Eye (tissue), 1 donor: ENCODE measurements around the gene PLEKHB1.
A peak's percentile ranks its signal among the peaks of the same experiment; 100 is the strongest.

Source experiments
- DNase-seq: peaks from one replicate; pipeline ENCODE4 v3.0.0-alpha.2; 2015

PLEKHB1 gene

DNA sequence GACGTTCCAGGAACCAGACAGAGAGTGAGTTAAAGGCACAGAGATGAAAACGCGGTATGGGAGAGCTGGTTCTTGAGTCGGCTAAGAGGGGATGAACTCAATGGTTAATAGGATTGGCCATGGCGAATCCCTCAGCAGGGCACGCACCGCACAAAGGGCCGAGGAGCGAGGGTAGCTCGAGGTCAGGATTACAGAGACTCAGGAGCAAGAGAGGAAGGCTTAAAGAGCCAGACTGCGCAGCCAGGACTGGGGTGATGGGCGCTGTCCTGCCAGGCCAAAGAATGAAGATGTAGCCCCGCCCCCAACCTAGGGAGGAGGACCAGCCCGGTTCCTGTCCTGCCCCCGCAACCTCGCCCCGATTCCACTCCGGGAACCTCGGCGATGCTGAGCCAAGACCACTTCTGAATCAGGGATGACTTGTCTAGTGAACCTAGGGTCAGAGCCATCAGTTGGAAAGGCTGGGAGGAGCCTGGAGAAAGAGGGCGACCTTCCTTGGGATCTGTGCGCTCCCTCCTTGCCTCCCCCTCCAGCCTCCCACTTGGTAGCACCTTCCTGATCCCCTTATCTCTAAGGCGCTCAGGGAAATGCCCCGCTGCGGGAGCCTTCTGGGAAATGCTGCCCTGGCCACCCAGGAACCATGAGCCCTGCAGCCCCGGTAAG lies at the start of gene PLEKHB1:
PLEKHB1 (plus strand) TSS at position 610 of the 660 bp plus-strand sequence; CDS start at position 638, 28 bp downstream.
- DNase-seq, result peak; percentile 64

DNA sequence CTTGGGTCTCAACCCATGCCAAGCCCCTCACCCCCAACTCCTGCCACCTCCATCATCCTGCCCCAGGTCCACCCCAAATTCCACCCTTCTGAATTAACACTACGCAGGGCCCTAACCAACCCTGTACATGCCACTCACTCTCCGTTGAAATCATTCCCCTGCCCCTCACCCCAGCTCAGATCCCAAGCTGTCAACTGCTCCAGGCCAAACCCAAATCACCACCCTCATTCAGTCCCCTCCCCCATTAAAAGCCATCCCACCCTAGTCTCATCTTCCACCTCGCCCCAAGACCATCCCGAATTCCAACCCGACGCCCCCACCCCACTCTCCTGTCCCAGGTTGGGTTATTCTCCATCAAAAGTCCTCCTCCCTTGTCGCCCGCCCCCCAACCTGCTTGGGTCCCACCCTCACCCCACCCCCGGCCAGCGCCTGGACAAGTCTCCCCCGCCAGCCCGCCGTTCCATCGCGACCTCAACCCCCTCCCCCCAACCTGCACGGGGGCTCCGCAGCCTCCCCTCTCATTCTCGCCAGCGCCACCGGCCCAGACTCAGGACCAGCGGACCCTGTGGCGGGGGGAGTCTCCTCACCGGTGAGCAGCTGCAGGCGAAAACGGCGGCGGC lies 48.9 kb upstream of the PLEKHB1 start:
- peak; percentile 44 for DNase-seq

DNA sequence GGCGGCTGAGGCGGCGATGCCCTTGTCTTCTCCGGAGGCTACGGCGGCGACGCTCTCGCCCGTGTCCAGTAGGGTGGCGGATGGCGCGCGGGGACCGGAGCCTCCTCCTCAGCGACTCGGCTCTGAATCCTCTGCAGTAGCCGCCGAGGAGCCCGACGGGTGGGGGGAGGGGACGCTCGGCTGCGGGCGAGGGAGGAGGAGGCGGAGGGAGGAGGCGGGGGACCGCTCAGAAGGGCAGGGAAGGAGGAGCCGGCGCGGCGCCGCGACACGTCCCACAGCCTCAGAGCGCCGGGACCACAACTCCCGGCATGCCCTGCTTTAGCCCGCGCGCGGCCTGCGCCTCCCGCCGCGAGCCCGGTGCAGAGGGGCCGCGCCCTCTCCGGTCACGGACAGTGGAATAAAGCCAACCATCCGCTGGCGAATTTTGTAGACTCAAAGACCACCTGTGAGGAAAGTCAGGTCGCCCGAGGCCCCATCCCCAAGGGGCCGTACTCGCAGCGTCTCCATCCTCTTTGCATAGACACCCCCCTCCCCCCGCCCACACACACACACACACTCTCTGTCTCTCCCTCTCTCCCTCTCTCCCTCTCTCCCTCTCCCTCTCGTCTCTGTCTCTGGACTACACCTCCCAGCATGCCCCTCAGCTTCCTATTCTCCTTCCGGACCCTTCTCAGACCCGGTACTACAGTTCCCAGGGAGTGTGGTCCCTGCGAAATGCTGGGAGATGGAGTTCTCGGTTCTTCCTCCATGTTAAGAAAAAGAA lies 48.2 kb upstream of the PLEKHB1 start, which contains the start of gene FAM168A:
FAM168A (minus strand) TSS at position 157 of the 763 bp plus-strand sequence. CDS start 129,638 bp downstream, outside the sequence.
- DNase-seq, result peak; percentile 99

GRCh38 chr11:73598719-73599379 lies 47.5 kb upstream of the PLEKHB1 start:
- no peak for DNase-seq

GRCh38 chr11:73612601-73613140 lies 33.7 kb upstream of the PLEKHB1 start:
- DNase-seq, result no peak

- DNase-seq, result no peak
Observed at GRCh38 chr11:73614591-73614990, 31.8 kb upstream of the PLEKHB1 start.

DNA sequence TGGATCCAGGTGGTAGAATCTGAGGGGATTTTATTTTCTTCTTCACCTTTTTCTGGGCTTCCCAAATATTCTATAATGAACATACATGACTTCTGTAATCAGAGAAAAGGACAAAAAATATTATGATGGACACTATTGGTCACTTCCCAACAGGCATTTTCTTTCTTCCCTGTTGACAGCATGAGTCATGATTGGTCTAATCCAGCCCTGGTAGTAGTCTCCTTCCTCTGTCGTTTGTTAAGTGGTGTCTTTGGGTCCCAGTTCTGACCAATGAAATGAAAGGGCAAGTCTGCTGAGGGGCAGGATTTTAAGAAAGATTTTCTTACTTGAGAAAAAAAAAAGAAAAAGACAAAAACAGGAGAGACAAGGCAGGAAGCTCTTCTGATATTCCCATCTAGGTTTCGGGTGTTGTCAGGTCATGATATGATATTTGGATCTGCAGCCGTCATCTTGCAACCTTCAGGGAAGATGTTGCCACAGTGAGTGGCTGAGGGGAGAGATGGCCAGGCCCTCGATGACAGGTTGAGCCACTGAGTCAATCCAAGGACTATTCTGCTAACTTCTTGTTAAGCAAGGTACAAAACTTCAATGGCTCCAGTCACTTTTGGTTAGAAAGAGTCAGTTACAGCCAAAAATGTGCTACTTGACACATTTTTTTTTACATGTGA lies 23.3 kb upstream of the PLEKHB1 start:
- no peak for DNase-seq

DNA sequence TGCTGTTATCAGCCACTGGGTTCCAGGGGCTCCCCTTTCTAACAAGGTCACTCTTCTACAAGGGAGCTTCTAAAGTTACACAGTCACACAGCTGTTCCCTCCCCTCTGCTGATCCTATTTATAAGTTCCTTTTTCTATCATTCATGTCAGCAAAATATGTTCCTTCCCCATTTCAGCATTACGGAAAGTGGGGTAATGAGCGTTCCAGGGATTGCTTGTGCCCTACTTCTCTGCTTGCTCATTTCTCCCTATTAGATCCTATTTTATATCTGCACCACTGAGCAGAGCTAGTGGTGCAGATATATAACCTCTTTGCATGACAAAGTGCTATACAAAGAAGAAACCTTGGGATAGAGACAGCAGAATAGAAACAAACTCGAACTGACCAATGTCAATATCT lies 22.7 kb upstream of the PLEKHB1 start:
- peak; percentile 58 for DNase-seq

DNA sequence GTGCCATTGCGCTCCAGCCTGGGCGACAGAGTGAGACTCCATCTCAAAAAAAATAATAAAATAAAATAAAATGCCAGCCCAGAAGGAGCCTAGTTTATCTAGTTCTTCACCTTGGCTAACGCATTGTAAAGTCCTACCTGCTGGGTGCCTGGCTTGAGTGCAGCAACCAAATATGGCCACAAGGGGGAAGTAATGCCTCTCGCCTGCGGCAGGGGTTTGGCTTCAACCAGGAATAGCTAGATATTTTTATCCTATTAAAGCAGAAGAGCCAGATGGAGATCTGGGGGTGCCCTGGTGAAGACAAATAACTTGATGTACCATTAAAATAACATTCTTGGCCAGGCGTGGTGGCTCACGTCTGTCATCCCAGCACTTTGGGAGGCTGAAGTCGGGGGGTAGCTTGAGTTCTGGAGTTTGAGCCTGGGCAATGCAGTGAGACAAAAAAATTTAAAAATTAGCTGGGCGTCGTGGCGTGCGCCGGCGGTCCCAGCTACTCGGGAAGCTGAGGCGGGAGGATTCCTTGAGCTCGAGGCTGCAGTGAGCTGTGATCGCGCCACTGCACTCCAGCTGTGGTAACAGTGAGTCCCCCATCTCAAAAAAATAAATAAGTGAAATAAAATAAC lies 20.6 kb upstream of the PLEKHB1 start:
- DNase-seq, result peak; percentile 90

- DNase-seq, result no peak
Observed at GRCh38 chr11:73629907-73630306, 16.5 kb upstream of the PLEKHB1 start.

DNA sequence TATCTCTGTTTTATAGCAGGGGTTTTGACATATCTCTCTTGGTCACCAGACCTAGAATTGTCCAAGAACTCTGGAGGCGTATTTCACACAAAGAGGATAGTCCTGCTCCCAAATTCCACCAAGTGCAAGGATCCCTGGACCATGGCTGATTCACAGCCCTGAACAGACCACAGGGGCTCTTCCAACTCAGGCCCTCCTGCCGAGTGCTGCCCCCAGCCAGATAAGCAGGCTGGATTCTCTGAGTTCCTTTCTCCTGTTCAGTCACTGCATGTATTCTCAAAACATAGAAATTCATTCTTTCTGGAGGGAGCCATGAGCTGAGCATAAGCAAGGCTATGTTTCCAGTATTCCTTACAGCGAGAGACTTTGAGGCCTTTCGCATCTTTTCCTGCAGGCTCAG lies 13.4 kb upstream of the PLEKHB1 start:
- no peak for DNase-seq

GRCh38 chr11:73633999-73634398 lies 12.4 kb upstream of the PLEKHB1 start:
- DNase-seq, result no peak

DNA sequence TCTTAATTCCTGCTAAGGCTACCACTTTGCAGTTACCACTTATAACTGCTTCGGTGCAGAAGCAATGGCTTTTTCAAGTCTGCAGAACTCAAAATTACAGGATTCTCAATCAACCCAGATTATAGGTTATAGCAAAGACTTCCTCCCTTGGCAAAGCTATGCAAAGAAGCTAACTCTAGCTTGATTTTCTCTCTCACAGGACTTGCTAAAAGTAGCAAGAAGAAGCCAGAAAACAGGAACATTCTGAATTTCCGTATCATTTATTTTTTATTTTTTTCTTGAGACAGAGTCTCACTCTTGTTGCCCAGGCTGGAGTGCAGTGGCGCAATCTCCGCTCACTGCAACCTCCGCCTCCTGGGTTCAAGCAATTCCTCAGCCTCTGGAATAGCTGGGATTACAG lies 10.7 kb upstream of the PLEKHB1 start:
- DNase-seq, result no peak

- no peak for DNase-seq
Observed at GRCh38 chr11:73636249-73636648, 10.1 kb upstream of the PLEKHB1 start.

GRCh38 chr11:73637012-73637411 lies 9.4 kb upstream of the PLEKHB1 start:
- DNase-seq, result no peak

- DNase-seq, result no peak
Observed at GRCh38 chr11:73640592-73640991, 5.8 kb upstream of the PLEKHB1 start.

DNA sequence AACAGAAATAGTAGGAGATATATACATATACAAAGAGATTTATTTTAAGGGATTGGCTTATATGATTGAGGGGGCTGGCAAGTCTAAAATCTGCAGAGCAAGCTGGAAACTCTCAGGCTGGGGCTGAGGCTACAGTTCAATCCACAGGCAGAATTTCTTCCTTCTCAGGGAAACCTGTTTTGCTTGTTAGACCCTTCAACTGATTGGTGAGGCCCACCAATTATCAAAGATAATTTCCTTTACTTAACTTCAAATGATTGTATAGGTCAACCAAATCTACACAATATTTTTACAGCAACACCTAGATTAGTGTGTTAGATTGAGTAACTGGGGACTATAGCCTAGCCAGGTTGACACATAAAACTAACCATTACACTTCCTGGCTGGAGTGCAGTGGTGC lies 4.7 kb upstream of the PLEKHB1 start:
- DNase-seq, result no peak

DNA sequence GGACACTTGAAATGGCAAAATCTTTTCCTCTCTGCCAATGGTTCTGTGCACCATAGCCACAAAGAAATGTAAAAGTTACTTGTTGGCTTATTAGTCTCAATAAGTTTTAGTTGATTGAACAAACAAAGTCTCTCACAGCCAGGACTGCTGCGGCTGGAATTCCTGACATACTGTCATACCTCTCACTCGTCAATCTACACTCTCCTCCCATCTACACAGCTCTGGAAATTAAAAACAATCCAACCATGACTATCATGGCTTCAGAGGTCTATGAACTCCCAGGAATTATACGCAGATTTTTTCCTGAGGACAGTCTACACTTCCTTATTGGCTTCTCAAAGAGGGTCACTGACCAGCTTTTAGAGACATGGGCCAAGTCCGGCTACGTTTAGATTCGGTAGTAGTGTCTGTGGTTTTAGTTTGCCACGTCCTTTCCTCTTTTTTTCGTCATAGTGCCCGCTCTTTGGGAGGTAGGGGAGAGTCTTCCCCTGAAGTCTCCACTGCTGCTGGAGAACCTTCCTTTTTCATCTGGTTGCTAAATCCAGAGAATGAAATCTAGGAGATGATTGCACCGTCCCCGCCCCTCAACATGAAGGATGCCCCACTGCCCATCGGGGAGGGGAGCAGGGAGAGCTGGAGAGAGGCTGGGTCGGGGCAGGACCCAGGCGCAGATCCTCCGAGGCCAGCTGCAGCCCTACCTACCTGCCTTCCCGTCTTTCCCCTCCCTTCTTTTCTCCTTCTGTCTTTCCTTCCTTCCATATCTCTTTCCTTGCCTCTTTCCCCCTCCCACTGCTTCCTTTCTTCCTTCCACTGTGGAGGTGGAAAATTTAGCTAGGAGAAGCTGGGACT lies 1.0 kb upstream of the PLEKHB1 start:
- no peak for DNase-seq

- peak; percentile 92 for DNase-seq
Observed at GRCh38 chr11:73647459-73648100, 1.2 kb downstream of the PLEKHB1 start.

- no peak for DNase-seq
Observed at GRCh38 chr11:73648121-73648520, 1.7 kb downstream of the PLEKHB1 start.
